Measurements from ENCODE around the gene BCKDHB.

GRCh38 chr6:80302716-80303115 is 196.2 kb downstream of the BCKDHB start:
- no peak for TF ChIP-seq RFX5 (IDR thresholded peaks at IDR 0.05; ENCODE audit: low read depth, low read length)
- TF ChIP-seq CTCF (conservative IDR thresholded peaks at IDR 0.05; ENCODE audit: low read depth, low read length): no peak
- no peak for TF ChIP-seq FOS (IDR thresholded peaks at IDR 0.05; ENCODE audit: low read depth, low read length)
- no peak for TF ChIP-seq POLR2A (IDR thresholded peaks at IDR 0.05; ENCODE audit: low read depth, low read length)
- TF ChIP-seq BHLHE40 (IDR thresholded peaks at IDR 0.05; ENCODE audit: low read depth, low read length): no peak
- no peak for TF ChIP-seq CHD1 (IDR thresholded peaks at IDR 0.05; ENCODE audit: low read depth, low read length)
- TF ChIP-seq MAZ (IDR thresholded peaks at IDR 0.05; ENCODE audit: borderline replicate concordance, low read depth, low read length): no peak
- no peak for TF ChIP-seq SMC3 (IDR thresholded peaks at IDR 0.05; ENCODE audit: low read depth, low read length)
- TF ChIP-seq MAFK (IDR thresholded peaks at IDR 0.05; ENCODE audit: low read depth, low read length): no peak
- TF ChIP-seq ELK1 (IDR thresholded peaks at IDR 0.05; ENCODE audit: borderline replicate concordance, low read depth, low read length): no peak

All from IMR-90 (cell line).